Tongue (tissue), 3 donors: ENCODE data around the gene MXD4. TPM values are rescaled to one million over a fixed set of nuclear protein-coding genes. Genes with fewer than 3 reads are reported as not detected.
"Not testable (repeated sequence)": the region's sequence is repeated elsewhere in the genome, so short reads cannot be mapped to it uniquely, and the experiment has no call there.

Experiments
- DNase-seq: peaks from one replicate; pipeline ENCODE4 v3.0.0-alpha.2; 2015
- small RNA-seq: library from RNA; depleted of rRNA; stranded (forward); fragments of <200 nt; gene quantifications from one replicate; pipeline ENCODE3, GENCODE V24; 2014; ENCODE audit warnings: low replicate concordance
- total RNA-seq: library from RNA; depleted of rRNA; stranded (reverse); fragments of >200 nt; gene quantifications from one replicate; pipeline ENCODE4 v1.2.3, GENCODE V29; 2014

Gene MXD4
- total RNA-seq, 1 donor from 2014 or later, result 34.0 TPM

GRCh38 chr4:2219233-2219760, 42.6 kb downstream of the MXD4 start:
- DNase-seq, result no peak

DNA sequence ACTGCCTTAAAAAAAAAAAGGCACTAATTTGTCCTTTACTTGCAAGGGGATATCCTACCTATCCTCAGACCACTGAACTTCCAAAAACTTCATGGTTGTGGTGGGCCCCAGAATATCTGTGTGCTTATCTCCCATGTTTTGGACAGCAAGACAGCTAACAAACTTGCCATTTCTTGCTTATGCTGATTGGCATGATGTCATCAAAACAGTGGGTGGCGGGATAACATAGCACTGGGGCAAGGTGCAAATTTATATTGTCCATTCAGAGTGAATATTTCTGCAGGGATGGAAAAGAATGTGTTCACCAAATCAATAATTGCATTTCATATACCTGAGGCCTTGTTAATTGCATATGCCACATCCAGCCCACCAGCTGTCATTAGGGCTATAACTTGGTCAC, 43.5 kb downstream of the MXD4 start:
- DNase-seq, result no peak

GRCh38 chr4:2217726-2218125, 44.2 kb downstream of the MXD4 start:
- DNase-seq, result no peak

- DNase-seq, result no peak
These were observed 49.1 kb downstream of the MXD4 start for GRCh38 chr4:2212831-2213230.

DNA sequence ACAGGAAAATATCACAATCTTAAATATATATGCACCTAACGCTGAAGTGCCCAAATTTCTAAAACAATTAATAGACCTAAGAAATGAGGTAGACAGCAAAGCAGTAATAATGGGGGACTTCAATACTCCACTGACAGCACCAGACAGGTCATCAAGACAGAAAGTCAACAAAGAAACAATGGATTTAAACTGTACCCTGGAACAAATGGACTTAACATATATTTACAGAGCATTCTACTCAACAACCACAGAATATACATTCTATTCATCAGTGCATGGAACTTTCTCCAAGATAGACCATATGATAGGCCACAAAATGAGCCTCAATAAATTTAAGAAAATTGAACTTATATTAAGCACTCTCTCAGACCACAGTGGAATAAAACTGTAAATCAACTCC, 59.1 kb downstream of the MXD4 start:
- DNase-seq, result not testable (repeated sequence)

Small RNA genes within 50 kb of the gene (small RNA-seq; reads per million reads assigned to genes)
- not detected for gene COX6B1P5

Other genes starting within 250 kb of the MXD4 start
- gene NAT8L, start 202.8 kb downstream of the MXD4 start, total RNA-seq, result 0.51 TPM
- gene HAUS3, start 20.0 kb downstream of the MXD4 start, total RNA-seq, result 19.4 TPM
- gene POLN, start 20.0 kb downstream of the MXD4 start, total RNA-seq, result 7.6 TPM
- gene ZFYVE28, start 156.5 kb upstream of the MXD4 start, total RNA-seq, result 10.1 TPM
- not detected for gene CFAP99, start 156.8 kb upstream of the MXD4 start, total RNA-seq
- gene RNF4, start 207.0 kb upstream of the MXD4 start, total RNA-seq, result 35.7 TPM